ENCODE measurements around the gene ABCD4.

DNA sequence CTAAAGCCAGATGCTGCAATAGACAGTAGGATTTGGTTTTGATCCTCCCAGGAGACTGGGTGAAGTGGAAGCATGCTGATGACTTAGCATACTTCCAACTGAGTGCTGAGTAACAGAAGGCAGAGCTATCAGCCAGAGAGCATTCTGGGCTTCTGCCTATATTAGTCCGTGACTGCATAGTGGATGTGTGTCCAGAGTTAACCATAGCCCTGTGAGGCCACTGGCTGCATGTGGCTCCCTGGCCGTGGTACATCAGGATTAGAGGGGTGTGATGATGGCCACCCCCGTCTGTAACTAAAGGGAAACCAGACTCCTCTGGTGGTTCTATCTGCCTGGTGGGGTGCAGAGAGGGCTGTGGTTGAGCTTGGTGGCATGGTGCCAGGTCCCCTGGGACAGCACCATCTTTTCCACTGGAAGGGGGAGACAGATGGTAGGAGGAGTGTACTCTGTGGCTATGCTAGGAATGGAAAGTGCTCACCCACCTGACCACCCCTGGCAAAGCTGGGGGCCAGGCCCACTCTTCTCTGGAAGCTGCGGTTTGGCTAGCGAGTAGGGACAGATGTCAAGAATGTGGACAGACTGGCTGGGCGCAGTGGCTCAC, 27.4 kb downstream of the ABCD4 start:
- TF ChIP-seq, protein P1, sequence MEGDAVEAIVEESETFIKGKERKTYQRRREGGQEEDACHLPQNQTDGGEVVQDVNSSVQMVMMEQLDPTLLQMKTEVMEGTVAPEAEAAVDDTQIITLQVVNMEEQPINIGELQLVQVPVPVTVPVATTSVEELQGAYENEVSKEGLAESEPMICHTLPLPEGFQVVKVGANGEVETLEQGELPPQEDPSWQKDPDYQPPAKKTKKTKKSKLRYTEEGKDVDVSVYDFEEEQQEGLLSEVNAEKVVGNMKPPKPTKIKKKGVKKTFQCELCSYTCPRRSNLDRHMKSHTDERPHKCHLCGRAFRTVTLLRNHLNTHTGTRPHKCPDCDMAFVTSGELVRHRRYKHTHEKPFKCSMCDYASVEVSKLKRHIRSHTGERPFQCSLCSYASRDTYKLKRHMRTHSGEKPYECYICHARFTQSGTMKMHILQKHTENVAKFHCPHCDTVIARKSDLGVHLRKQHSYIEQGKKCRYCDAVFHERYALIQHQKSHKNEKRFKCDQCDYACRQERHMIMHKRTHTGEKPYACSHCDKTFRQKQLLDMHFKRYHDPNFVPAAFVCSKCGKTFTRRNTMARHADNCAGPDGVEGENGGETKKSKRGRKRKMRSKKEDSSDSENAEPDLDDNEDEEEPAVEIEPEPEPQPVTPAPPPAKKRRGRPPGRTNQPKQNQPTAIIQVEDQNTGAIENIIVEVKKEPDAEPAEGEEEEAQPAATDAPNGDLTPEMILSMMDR (IDR thresholded peaks at IDR 0.05; ENCODE audit: low read length): no peak
- TF ChIP-seq EZH2 (optimal IDR thresholded peaks at IDR 0.05; ENCODE audit: low read depth, low read length) (no peak), EZH2phosphoT487 (IDR thresholded peaks at IDR 0.05; ENCODE audit: low read length) (no peak)
